Measurements from ENCODE around the gene GPR161. TPM values are rescaled to one million over a fixed set of nuclear protein-coding genes. Genes with fewer than 3 reads are reported as not detected.

The GPR161 gene
- total RNA-seq, 1 donor from 2014 or later = 16.3 TPM

GRCh38 chr1:168054117-168054516 lies 82.6 kb downstream of the GPR161 start:
- Histone ChIP-seq H3K27ac (no peak overlapping the region), H3K9me3 (no peaks in the 10 kb centered on the region), H3K4me1 (peaks cover 0 to 7% of the 10 kb centered on the region in 2 donors), H3K27me3 (no peaks in the 10 kb centered on the region), H3K4me3 (no peak overlapping the region), H3K36me3 (no peaks in the 10 kb centered on the region)
- intact Hi-C loops (cut with DNase I) = no loop called here
- DNase-seq (ENCODE audit: low spot score in 2 of 2) = no peak
- TF ChIP-seq, protein P1, sequence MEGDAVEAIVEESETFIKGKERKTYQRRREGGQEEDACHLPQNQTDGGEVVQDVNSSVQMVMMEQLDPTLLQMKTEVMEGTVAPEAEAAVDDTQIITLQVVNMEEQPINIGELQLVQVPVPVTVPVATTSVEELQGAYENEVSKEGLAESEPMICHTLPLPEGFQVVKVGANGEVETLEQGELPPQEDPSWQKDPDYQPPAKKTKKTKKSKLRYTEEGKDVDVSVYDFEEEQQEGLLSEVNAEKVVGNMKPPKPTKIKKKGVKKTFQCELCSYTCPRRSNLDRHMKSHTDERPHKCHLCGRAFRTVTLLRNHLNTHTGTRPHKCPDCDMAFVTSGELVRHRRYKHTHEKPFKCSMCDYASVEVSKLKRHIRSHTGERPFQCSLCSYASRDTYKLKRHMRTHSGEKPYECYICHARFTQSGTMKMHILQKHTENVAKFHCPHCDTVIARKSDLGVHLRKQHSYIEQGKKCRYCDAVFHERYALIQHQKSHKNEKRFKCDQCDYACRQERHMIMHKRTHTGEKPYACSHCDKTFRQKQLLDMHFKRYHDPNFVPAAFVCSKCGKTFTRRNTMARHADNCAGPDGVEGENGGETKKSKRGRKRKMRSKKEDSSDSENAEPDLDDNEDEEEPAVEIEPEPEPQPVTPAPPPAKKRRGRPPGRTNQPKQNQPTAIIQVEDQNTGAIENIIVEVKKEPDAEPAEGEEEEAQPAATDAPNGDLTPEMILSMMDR (IDR thresholded peaks at IDR 0.05) = no peak

DNA sequence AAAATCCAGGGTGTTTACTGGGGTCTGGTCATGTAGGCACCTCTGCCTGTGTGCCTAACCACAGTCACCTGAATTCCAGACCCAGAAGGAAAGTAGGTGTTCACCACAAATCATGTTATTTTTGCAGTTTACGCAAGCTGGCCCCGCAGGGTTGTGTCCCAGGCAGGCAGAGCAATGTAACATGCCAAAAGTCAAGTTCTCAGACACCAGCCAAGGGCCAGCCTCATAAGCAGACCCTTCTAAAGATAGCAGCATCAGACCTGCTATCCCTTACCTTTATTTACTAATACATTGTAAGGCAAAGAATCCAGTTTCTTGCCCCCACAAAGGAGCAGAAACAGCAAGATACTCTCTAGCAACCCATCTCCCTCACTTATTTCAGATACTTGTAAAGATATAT lies 83.0 kb downstream of the GPR161 start:
- H3K27ac ChIP-seq = no peak overlapping the region
- TF ChIP-seq, protein P1 (IDR thresholded peaks at IDR 0.05) = no peak
- intact Hi-C loops (cut with DNase I) = no loop called here
- H3K4me1 ChIP-seq = peaks cover 0 to 7% of the 10 kb centered on the region in 2 donors
- no peak overlapping the region for H3K4me3 ChIP-seq
- DNase-seq (ENCODE audit: low spot score in 2 of 2) = no peak
- no peaks in the 10 kb centered on the region for H3K36me3 ChIP-seq
- H3K9me3 ChIP-seq = no peaks in the 10 kb centered on the region
- H3K27me3 ChIP-seq = no peaks in the 10 kb centered on the region

- H3K36me3 ChIP-seq = no peaks in the 10 kb centered on the region
- no peak for DNase-seq (ENCODE audit: low spot score in 2 of 2)
- no peak overlapping the region for H3K27ac ChIP-seq
- TF ChIP-seq, protein P1 (IDR thresholded peaks at IDR 0.05) = no peak
- peaks cover 0 to 7% of the 10 kb centered on the region in 2 donors for H3K4me1 ChIP-seq
- no peak overlapping the region for H3K4me3 ChIP-seq
- no peaks in the 10 kb centered on the region for H3K27me3 ChIP-seq
- intact Hi-C loops (cut with DNase I) = no loop called here
- no peaks in the 10 kb centered on the region for H3K9me3 ChIP-seq
These were observed 85.8 kb downstream of the GPR161 start for GRCh38 chr1:168050880-168051279.

DNA sequence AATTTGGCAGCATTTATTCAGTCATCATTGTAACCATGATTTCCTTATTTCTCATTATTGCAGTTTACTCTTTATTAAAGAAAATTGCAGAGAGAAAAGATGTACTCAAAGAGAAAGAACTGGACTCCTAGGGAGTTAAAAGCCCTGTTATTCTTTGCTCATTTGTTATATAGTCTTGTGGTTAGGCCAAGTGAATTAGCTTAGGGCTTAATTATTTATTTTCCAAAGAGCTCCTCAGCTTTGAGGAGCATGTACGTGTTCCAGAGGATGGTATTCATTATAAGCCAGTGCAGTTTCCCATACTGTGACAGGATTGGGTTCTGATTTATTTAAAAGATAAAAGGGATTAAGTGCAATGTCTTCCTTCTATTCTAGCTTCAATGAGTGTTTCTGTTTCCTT lies 86.4 kb downstream of the GPR161 start:
- Histone ChIP-seq H3K36me3 (no peaks in the 10 kb centered on the region), H3K4me3 (no peak overlapping the region)

GRCh38 chr1:168045311-168045710 lies 91.4 kb downstream of the GPR161 start:
- no peaks in the 10 kb centered on the region for H3K9me3 ChIP-seq
- H3K4me1 ChIP-seq = no peaks in the 10 kb centered on the region
- no peak overlapping the region for H3K27ac ChIP-seq
- no peak overlapping the region for H3K4me3 ChIP-seq
- no peaks in the 10 kb centered on the region for H3K27me3 ChIP-seq
- intact Hi-C loops (cut with DNase I) = no loop called here
- no peak for DNase-seq (ENCODE audit: low spot score in 2 of 2)
- peaks cover 10% of the 10 kb centered on the region in 2 donors for H3K36me3 ChIP-seq
- TF ChIP-seq, protein P1 (IDR thresholded peaks at IDR 0.05) = no peak

More for the DNA sequence above, 86.4 kb downstream of the GPR161 start:
- TF ChIP-seq, protein P1 (IDR thresholded peaks at IDR 0.05) = no peak
- intact Hi-C loops (cut with DNase I) = no loop called here
- Histone ChIP-seq H3K27ac (no peak overlapping the region), H3K9me3 (no peaks in the 10 kb centered on the region), H3K27me3 (no peaks in the 10 kb centered on the region), H3K4me1 (peaks cover 0 to 7% of the 10 kb centered on the region in 2 donors)
- no peak for DNase-seq (ENCODE audit: low spot score in 2 of 2)

GRCh38 chr1:168042362-168042761 lies 94.4 kb downstream of the GPR161 start:
- no peak for DNase-seq (ENCODE audit: low spot score in 2 of 2)
- TF ChIP-seq, protein P1 (IDR thresholded peaks at IDR 0.05) = no peak
- H3K4me3 ChIP-seq = no peak overlapping the region
- H3K36me3 ChIP-seq = peaks cover 10% of the 10 kb centered on the region in 2 donors
- intact Hi-C loops (cut with DNase I) = no loop called here
- H3K9me3 ChIP-seq = no peaks in the 10 kb centered on the region
- no peaks in the 10 kb centered on the region for H3K27me3 ChIP-seq
- H3K4me1 ChIP-seq = no peaks in the 10 kb centered on the region
- no peak overlapping the region for H3K27ac ChIP-seq
